ENCODE results near the gene FYB2. TPM values are rescaled to one million over a fixed set of nuclear protein-coding genes. Genes with fewer than 3 reads are reported as not detected.

Gene FYB2
- total and polyA plus RNA-seq, 10 of the 15 experiments (the other 5 are each of a cell fraction or from before 2014, with no cell fraction given) = 0.04 to 0.16 (median 0.05) TPM; not detected in 4

- TF ChIP-seq ZBTB40 (IDR thresholded peaks at IDR 0.05; ENCODE audit: borderline replicate concordance) (no peak), ESRRA (IDR thresholded peaks at IDR 0.05; ENCODE audit: low read length) (no peak), NBN (IDR thresholded peaks at IDR 0.05) (no peak), ZNF592 (IDR thresholded peaks at IDR 0.05) (no peak), JUNB (IDR thresholded peaks at IDR 0.05) (no peak), ZNF217 (IDR thresholded peaks at IDR 0.05) (no peak), BACH1 (IDR thresholded peaks at IDR 0.05; ENCODE audit: borderline replicate concordance) (no peak)
Observed at GRCh38 chr1:56844545-56845136, 25.4 kb upstream of the FYB2 start (continued).

All from GM12878 (cell line).